PC-3 (cell line): Measurements from ENCODE around the gene ZNF232. TPM values are rescaled to one million over a fixed set of nuclear protein-coding genes. Genes with fewer than 3 reads are reported as not detected.
"Not testable (repeated sequence)": the region's sequence is repeated elsewhere in the genome, so short reads cannot be mapped to it uniquely, and the experiment has no call there.

Source experiments
- ATAC-seq: fragments of 200-7000 bp; cut with Tn5 transposase; 2 replicates; pipeline ENCODE4 v1.9.1; 2020; ENCODE audit warnings: mild to moderate bottlenecking, moderate library complexity
- BruUV-seq: library from RNA; stranded (reverse); fragments of 400-500 nt; replicated peaks from 2 replicates; lab custom pipeline; 2021; lab: Mats Ljungman, UMichigan
- CTCF ChIA-PET: fragments of 300-600 bp; sonication (Branson Sonifier 250); formaldehyde crosslinking; loops from one replicate; lab custom pipeline; 2022; ENCODE audit warnings: antibody characterized with exemption; lab: Charles Lee
- POLR2A ChIA-PET: fragments of 300-600 bp; sonication (Branson Sonifier 250); formaldehyde crosslinking; loops from one replicate; lab custom pipeline; 2022; ENCODE audit warnings: antibody characterized with exemption; ENCODE audit not compliant: unreplicated experiment; lab: Charles Lee
- DNase-seq: peaks from one replicate; pipeline ENCODE4 v3.0.0-alpha.2; 2015
- H2AFZ ChIP-seq: fragments of 300-600 bp; sonication (generic); 2 replicates; pipeline ENCODE4 v1.6.0; 2016; ENCODE audit warnings: antibody characterized with exemption, low read length
- H3F3A ChIP-seq: fragments of 300-600 bp; sonication (generic); one replicate; pipeline ENCODE4 v1.6.0; 2017; ENCODE audit warnings: antibody characterized with exemption, low read length, control low read depth, mild to moderate bottlenecking; ENCODE audit not compliant: unreplicated experiment
- H3K27ac ChIP-seq: fragments of 300-600 bp; sonication (generic); 2 replicates; pipeline ENCODE4 v1.5.1; 2016; ENCODE audit warnings: mild to moderate bottlenecking, low read length
- H3K27me3 ChIP-seq: fragments of 300-600 bp; sonication (generic); 2 replicates; pipeline ENCODE4 v1.6.1; 2016; ENCODE audit warnings: low read length, mixed read lengths
- H3K36me3 ChIP-seq: fragments of 300-600 bp; sonication (generic); 2 replicates; pipeline ENCODE4 v1.6.1; 2016; ENCODE audit warnings: low read depth, mixed run types, low read length, mixed read lengths
- H3K4me1 ChIP-seq: fragments of 300-600 bp; sonication (generic); 2 replicates; pipeline ENCODE4 v1.5.1; 2016; ENCODE audit warnings: low read length; ENCODE audit not compliant: insufficient read depth
- H3K4me2 ChIP-seq: fragments of 300-600 bp; sonication (generic); 2 replicates; pipeline ENCODE4 v1.6.0; 2016; ENCODE audit warnings: low read length
- H3K4me3 ChIP-seq: fragments of 300-600 bp; sonication (generic); 2 replicates; pipeline ENCODE4 v1.5.1; 2016; ENCODE audit warnings: mild to moderate bottlenecking, low read length, mixed read lengths
- H3K79me2 ChIP-seq: fragments of 300-600 bp; sonication (generic); 2 replicates; pipeline ENCODE4 v1.6.1; 2017; ENCODE audit warnings: low read length, mixed read lengths
- H3K9ac ChIP-seq: fragments of 300-600 bp; sonication (generic); 2 replicates; pipeline ENCODE4 v1.6.0; 2016; ENCODE audit warnings: mild to moderate bottlenecking, low read length
- H3K9me2 ChIP-seq: fragments of 300-600 bp; sonication (generic); replicated peaks from 2 replicates; pipeline ENCODE4 v1.6.1; 2016; ENCODE audit warnings: mixed run types, low read length, mixed read lengths
- H3K9me3 ChIP-seq: fragments of 300-600 bp; sonication (generic); 2 replicates; pipeline ENCODE4 v1.6.1; 2016; ENCODE audit warnings: low read length, mixed read lengths
- H4K20me1 ChIP-seq: fragments of 300-600 bp; sonication (generic); 2 replicates; pipeline ENCODE4 v1.6.1; 2016; ENCODE audit warnings: low read length, mixed read lengths
- EZH2 ChIP-seq: fragments of 300-600 bp; sonication (generic); IDR thresholded peaks from one replicate; pipeline ENCODE4 v1.6.1; 2017; ENCODE audit warnings: antibody characterized with exemption, mild to moderate bottlenecking, low read length; ENCODE audit not compliant: unreplicated experiment
- EZH2phosphoT487 ChIP-seq: fragments of 300-600 bp; sonication (generic); IDR thresholded peaks from 2 replicates; pipeline ENCODE4 v1.6.1; 2018; ENCODE audit warnings: mild to moderate bottlenecking, antibody characterized with exemption, low read length, borderline replicate concordance
- intact Hi-C: fragments of 100-400 bp; cut with micrococcal nuclease; formaldehyde crosslinking; loops from 2 replicates; pipeline ENCODE4 v1.9.0; 2023
- total RNA-seq: library from RNA; depleted of rRNA; stranded (reverse); fragments of >200 nt; gene quantifications from 2 replicates; pipeline ENCODE4 v1.2.3, GENCODE V29; 2014
- TF ChIP-seq, protein P1 (sequence below): fragments of 300-600 bp; sonication (generic); conservative IDR thresholded peaks from 2 replicates; pipeline ENCODE4 v1.5.1; 2017; ENCODE audit warnings: antibody characterized with exemption, low read depth, mild to moderate bottlenecking, low read length

The ZNF232 gene
- total RNA-seq, 1 experiment from 2014 or later: 3.5 TPM

GRCh38 chr17:5123343-5124124 lies 11.9 kb upstream of the ZNF232 start:
- no peak overlapping the region for H2AFZ ChIP-seq
- H3K9me2 ChIP-seq: no peaks in the 10 kb centered on the region
- ChIA-PET CTCF (no interaction called here), POLR2A (no interaction called here)
- no peak for ATAC-seq
- H3K27me3 ChIP-seq: no peaks in the 10 kb centered on the region
- TF ChIP-seq, protein P1, sequence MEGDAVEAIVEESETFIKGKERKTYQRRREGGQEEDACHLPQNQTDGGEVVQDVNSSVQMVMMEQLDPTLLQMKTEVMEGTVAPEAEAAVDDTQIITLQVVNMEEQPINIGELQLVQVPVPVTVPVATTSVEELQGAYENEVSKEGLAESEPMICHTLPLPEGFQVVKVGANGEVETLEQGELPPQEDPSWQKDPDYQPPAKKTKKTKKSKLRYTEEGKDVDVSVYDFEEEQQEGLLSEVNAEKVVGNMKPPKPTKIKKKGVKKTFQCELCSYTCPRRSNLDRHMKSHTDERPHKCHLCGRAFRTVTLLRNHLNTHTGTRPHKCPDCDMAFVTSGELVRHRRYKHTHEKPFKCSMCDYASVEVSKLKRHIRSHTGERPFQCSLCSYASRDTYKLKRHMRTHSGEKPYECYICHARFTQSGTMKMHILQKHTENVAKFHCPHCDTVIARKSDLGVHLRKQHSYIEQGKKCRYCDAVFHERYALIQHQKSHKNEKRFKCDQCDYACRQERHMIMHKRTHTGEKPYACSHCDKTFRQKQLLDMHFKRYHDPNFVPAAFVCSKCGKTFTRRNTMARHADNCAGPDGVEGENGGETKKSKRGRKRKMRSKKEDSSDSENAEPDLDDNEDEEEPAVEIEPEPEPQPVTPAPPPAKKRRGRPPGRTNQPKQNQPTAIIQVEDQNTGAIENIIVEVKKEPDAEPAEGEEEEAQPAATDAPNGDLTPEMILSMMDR: no peak
- TF ChIP-seq EZH2 (no peak), EZH2phosphoT487 (no peak)
- intact Hi-C loops: no loop called here
- DNase-seq: no peak
- H3K4me2 ChIP-seq: no peak overlapping the region
- no TSS peak for BruUV-seq
- no peak overlapping the region for H3K9ac ChIP-seq
- no peaks in the 10 kb centered on the region for H3F3A ChIP-seq
- no peak overlapping the region for H3K27ac ChIP-seq
- no peaks in the 10 kb centered on the region for H3K4me1 ChIP-seq
- H4K20me1 ChIP-seq: no peaks in the 10 kb centered on the region
- no peak overlapping the region for H3K4me3 ChIP-seq
- H3K79me2 ChIP-seq: no peaks in the 10 kb centered on the region
- no peaks in the 10 kb centered on the region for H3K36me3 ChIP-seq
- no peaks in the 10 kb centered on the region for H3K9me3 ChIP-seq

DNA sequence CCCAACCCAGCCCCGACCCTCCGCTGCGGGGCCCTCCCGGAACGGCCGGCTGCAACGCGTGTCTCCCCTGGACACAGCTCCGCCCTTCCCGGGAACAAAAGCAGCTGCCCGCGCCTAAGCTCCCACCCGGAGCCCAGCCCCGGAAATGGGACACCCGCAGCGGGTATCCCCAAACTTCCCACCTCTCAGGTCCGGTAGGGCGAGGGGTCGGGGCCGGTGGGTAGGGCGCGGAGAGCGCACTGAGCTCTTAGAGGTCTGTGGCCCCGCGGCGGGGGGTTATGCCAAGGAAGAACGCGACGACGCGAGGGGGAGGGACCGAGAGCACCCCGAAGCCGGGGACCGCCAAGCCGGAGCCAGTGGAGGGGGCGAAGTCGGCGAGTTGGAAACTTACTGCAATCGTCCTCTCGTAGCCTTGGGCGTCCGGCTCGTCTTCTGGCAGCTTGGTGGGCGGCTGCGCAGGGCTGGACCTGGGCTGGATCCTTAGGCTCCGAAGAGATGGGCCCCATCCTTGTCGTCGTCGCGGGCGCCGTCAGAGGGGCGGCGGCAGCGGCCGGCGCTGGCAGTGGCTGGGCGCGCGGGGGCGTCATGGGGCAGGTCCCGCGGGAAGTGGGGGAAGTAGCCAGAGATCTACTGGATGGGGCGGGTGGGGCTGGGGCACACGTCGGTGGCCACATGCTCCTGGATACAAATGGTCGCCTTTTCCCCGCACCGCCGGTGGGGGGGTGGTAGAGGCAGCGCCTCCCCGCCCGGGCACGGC lies 11.1 kb upstream of the ZNF232 start:
- Histone ChIP-seq H4K20me1 (no peaks in the 10 kb centered on the region), H3K79me2 (no peaks in the 10 kb centered on the region), H3K36me3 (no peaks in the 10 kb centered on the region), H3K27ac (no peak overlapping the region), H3K9me2 (no peaks in the 10 kb centered on the region), H3K27me3 (no peaks in the 10 kb centered on the region), H3K4me2 (no peak overlapping the region), H3K4me3 (no peak overlapping the region), H3K9me3 (no peaks in the 10 kb centered on the region), H3F3A (no peaks in the 10 kb centered on the region), H3K4me1 (no peaks in the 10 kb centered on the region), H2AFZ (no peak overlapping the region), H3K9ac (no peak overlapping the region)
- intact Hi-C loops: no loop called here
- no peak for ATAC-seq
- CTCF ChIA-PET: no interaction called here
- TF ChIP-seq, protein P1: no peak
- no peak for TF ChIP-seq EZH2phosphoT487
- no peak for TF ChIP-seq EZH2
- DNase-seq: no peak
- POLR2A ChIA-PET: no interaction called here
- no TSS peak for BruUV-seq

- DNase-seq, H3K9ac ChIP-seq, H2AFZ ChIP-seq, H3K27ac ChIP-seq, BruUV-seq, H3K9me2 ChIP-seq, POLR2A ChIA-PET, H4K20me1 ChIP-seq, H3K9me3 ChIP-seq, H3K4me1 ChIP-seq, H3F3A ChIP-seq, CTCF ChIA-PET, H3K27me3 ChIP-seq, H3K79me2 ChIP-seq, ATAC-seq, intact Hi-C loops, H3K4me2 ChIP-seq, H3K36me3 ChIP-seq, H3K4me3 ChIP-seq: not testable (repeated sequence)
Observed at GRCh38 chr17:5122056-5122455, 10.4 kb upstream of the ZNF232 start.
